H4 (cell line): Measurements from ENCODE around the gene NMUR1. TPM values are rescaled to one million over a fixed set of nuclear protein-coding genes. Genes with fewer than 3 reads are reported as not detected.
A peak's percentile ranks its signal among the peaks of the same experiment; 100 is the strongest.

ENCODE experiments used
- DNase-seq: peaks from one replicate; pipeline ENCODE4 v3.0.0-alpha.2; 2015; ENCODE audit warnings: low spot score
- total RNA-seq: library from RNA; depleted of rRNA; stranded (reverse); fragments of >200 nt; shearing (Covaris generic); gene quantifications from 2 replicates; pipeline ENCODE4 v1.2.3, GENCODE V29; 2014

The NMUR1 gene
- total RNA-seq, 1 experiment from 2014 or later = not detected

GRCh38 chr2:231526341-231527090 lies 3.7 kb downstream of the NMUR1 start:
- DNase-seq = no peak

DNA sequence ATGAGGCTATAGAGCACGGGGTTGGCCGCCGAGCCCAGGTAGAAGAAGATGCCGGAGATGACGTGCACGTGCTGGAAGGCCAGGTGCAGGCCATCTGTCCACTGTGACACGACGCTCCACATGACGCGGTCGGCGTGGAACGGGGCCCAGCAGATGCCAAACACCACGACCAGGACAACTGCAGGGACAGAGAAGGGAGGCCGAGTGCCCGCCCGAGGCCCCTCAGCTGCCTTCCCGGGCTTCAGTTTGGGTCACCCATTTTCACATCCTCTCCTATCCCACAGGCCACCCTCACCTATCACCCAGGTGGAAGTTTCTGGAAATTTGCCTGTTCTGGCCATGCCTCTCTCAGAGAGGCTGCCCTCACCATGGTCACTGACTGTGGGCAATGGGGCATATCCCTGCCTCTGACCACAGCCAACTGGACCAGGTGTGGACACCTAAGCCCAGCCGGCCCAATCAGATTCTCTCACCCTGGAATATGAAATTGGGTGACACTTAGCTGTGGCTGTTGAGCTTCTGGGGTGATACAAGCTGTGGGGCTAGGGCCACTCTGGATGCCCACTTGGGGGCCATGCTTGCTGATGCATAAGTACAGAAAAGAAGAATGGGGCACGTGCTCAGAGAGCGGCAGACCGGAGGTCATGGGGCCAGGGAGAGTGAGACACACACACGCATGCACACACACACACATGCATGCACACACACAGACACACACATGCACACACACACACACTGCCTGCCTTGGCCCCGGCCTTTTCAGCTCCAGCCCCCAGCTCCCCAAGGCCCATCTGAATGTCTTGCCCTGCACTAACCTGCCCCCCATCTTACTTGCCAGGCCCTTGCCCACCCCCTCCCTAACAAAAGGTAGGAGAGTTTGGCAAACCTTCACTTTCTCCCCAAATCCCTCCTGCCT lies 4.7 kb downstream of the NMUR1 start:
- no peak for DNase-seq

DNA sequence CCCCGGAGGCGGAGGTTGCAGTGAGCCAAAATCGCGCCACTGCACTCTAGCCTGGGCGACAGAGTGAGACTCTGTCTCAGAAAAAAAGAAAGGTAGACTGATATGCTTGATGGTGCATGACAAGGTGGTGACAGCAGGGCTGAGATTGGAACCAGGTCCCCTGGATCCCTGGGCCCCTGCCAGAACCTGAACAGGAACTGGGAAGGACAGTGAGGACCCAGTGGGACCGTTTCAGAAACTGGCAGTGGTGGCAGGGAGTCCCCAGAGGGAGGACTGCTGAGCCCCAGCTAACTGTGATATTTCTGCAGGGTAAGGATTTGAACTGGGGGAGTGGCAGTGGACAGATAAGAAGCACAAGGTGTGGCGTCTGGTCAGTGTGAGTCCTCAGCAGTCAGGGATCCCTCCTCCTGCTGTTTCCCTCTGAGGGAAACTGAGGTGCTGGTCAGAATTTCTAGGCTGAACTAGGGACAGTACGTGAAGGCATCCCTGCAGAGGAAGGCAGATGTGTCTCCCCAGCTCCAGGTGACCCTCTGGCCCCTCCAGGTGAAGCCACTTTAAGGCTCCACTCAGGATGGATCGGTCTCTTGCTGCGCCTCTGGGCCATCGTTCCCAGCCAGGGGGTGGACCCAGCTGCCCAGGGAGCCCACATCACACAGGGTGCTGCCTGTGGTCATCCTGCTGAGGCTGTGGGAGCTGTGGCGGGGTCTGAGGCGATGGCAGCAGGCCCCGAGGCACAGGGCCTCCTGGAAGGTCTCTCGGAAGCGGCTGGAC lies 5.6 kb downstream of the NMUR1 start:
- no peak for DNase-seq

DNA sequence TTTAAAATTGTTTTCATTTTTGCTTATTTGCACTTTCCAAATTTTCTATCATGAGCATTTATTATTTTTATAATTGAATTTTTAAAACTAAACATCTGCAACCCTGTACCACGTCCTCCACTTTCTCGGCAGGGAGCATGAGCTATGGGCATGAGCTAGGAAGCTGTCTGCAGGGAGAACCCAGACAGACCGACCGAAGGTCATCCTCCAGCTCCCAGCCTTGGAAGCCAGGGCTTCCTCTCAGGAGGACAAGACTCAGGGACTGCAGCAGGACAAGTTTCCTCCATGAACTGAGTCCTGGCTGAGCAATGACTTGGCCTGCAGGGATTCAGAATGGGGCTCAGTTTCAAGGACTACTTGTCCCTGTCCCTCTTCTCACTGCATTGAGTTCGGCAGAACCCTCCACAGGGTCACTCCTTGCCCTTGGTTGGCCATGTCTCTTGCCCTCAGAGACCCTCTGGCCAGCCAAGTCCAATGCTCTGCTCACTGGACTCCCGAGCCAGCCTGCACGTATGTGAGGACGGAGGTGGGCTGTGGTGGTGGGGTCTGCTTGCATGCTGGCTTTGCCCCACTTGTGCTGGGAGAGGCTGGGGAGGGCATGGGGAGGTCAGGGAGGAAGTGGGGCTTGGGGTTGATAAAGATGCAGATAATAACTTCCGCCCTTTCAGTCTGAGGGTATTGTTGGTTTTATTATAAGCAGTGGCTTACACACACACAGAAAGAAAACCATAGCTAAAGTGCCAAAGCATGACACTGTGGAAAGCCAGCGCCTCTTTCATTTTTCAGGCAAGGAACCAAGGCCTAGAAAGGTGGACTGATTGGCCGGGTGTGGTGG lies 6.6 kb downstream of the NMUR1 start:
- no peak for DNase-seq

DNA sequence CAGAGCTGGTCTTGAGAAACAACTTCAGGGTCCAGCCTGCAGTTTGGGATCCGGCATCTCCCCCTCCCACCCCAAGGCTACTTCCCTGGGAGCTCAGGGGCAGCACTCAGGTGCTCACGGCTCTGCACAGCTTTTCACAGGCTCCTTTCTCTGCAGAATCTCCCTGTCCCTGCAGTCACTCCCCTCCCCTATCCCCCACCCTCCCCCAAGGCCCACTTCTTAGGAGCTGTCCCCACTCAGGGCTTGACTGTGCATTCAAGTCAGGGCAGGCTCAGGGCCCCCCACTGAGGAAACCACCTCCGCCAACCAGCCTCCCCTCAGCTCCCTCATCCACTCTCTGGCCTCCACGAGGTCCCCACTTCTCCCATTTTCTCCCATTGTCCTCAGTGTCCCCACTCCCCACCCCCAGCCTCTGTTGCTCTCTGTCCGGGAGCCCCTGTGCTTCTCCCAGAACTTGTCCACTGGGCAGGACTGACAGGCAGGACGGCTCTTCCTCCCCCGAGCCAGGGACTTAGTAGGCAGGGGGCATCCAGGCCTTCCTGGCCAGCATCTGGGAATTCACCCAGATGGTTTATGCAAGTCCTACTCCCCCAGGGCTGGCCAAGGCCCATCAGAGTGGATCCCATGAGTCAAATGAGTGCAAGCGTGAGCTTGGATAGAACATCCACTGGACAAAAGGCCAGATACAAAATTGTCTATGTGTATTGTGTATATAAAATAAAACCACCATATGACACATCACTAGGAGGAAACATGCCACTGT lies 7.6 kb downstream of the NMUR1 start:
- no peak for DNase-seq

DNA sequence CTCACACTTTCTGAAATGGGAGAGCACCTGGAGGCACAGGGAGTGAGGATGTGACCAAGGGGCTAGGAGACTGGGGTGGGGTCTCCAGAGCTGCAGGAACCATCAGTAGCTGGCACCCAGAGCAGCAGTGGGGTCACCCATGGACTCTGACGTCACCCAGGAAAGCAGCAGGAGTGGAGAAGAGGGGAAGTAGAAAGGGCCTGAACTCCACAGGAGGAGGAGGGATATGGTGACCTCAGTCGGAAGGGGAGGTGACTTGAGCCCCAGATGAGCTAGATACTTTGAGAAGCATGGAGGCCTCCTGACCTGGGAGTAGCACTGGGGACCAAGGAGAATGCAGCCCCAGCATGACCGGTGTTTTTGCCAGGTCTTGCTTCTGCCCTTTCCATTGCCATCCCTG lies 8.8 kb downstream of the NMUR1 start:
- no peak for DNase-seq

DNA sequence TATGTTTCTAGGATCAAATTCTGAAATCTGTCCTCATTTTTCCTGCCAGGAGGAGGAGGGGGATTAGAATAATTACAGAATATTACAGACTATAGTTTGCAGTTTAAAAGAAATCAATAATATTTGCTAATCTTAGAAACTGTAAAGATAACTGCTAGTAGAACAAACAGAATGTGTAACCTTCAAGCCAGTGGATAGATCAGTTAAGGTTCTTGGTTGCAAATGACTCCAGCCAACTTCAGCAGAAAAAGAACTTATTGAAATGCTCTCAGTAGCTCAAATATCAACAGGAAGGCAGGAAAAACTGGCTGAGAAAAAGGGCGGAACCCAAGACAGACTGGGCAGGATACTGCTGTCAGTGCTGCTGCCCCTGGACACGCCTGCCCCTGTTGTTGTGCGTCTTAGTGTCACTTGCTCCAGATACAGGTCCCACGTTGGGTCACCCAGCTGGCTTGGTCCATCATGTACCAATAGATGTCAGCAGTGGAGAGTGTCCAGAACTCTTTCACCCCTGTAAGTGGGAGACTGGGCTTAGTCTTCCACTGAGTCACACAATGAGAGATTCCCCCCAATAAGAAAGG lies 10.2 kb downstream of the NMUR1 start:
- DNase-seq = no peak

- DNase-seq = no peak
Measured at GRCh38 chr2:231518771-231519170, 11.5 kb downstream of the NMUR1 start.

GRCh38 chr2:231515603-231516002 lies 14.6 kb downstream of the NMUR1 start:
- no peak for DNase-seq

DNA sequence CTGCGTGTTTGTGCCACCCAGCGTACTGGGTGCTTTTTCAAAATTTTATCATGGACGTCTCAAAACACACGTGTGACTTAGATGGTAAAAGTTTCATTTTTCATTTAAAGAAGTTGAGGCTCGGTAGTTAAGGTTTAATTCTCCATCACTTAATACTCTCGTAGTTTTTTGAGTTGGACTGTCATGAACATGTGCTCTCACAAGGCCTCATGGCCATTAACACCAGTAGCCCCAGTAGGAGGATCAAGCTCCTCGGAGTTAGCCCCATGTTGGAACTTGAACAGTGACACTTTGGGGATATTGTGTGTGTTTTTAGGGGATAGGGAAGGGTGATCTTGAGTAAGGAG lies 15.3 kb downstream of the NMUR1 start:
- DNase-seq = no peak

DNA sequence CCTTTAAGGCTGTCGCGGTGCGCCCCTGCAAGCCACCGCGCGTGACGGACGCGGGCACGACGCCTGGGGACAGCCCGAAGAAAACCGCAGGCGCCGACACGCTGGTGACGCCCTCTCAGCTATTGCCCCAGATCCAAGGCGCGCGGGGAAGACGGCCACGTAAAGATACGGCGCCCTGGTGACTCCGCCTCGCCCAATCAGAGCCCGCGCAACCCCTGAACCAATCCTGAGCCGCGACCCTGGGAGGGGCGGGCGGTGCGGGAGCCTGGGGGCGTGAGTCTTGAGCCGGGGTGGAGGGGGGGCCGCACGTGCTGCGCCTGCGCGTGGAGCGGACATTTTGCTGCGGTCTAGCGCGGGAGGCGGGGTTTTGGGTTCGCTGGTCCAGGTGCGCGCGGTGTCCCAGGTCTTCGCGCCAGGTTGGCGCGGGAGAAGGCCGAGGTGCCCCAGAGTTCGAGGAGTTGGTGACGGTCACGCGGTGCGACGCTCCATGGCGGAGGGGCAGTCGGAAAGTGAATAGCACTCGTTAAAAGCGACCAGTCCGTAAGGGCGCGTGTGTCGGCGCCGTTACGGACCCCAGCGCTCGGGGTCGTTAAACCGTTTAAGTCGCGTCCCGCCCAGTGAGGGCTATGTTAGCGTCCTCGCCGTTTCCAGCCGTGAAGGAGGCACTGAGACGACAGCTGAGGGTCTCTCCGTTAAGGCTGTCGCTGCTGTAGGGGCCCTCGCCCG lies 15.9 kb downstream of the NMUR1 start:
- DNase-seq = peak; percentile 94

GRCh38 chr2:231513746-231514224 lies 16.5 kb downstream of the NMUR1 start:
- no peak for DNase-seq

DNA sequence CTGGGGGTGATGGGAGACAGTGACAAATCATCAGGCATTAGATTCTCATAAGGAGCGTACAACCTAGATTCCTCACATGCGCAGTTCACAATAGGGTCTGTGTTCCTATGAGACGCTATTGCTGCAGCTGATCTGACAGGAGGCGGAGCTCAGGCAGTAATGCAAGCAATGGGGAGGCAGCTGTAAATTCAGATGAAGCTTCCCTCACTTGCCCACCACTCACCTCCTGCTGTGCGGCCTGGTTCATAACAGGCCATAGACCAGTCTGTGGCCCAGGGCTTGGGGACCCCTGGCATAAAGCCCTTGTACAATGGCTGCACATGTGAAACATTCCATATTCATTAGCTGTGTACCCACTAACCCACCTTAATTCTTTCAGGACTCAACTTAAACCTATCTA lies 18.0 kb downstream of the NMUR1 start:
- no peak for DNase-seq

- no peak for DNase-seq
Measured at GRCh38 chr2:231503766-231504165, 26.5 kb downstream of the NMUR1 start.

DNA sequence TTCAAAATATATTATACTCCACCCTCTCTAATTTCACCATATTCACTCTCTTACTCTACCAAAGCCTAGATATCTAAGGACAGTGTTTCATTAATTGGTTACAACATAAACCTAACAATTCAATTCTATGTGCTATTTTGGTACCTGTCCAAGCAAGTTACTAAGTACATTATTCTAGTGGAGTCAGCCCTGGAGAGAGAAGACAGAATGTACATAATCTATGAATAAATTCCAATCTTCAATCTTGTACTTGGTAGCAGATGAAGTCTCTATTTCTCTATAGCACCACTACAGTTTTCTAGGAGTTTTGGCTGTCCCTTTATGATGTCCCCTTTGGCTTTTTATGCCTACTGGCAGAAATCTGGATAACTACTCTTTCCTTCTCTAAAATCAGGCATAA lies 27.6 kb downstream of the NMUR1 start:
- no peak for DNase-seq

DNA sequence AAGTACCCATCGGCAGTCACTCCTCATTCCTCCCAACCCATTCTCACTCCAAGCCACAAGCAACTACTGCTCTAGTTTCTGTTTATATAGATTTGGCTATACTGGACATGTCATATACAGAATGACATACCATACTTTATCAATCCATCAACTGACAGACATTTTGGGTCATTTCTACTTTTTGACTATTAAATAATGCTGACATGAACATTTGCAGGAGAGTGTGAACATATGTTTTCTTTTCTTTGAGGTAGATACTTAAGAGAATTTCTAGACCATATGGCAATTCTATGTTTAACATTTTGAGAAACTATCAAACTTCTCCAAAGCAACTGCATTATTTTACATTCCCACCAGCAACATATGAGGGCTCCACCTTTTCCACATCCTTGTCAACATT lies 32.6 kb downstream of the NMUR1 start:
- no peak for DNase-seq

DNA sequence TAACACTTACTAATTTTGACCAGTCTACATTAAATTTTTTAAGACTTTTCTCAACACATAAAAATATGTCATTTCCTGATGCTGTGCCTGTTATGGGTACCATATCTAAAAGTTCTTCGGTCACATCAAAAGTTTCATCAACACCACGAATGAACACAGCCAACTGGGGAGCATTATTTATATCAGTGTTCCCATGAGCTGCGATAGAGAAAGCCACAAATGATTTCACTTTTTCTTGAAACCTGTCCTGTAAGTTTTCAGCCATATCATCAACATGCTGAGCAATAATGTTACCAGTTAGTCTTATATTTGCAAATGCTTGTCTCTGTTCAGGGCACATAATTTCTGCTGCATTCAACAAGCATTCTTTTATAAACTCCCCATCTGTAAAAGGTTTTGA lies 35.6 kb downstream of the NMUR1 start:
- DNase-seq = no peak

- no peak for DNase-seq
Measured at GRCh38 chr2:231490801-231491200, 39.4 kb downstream of the NMUR1 start.

GRCh38 chr2:231489990-231490389 lies 40.3 kb downstream of the NMUR1 start:
- no peak for DNase-seq

- no peak for DNase-seq
Measured at GRCh38 chr2:231488331-231488730, 41.9 kb downstream of the NMUR1 start.
